CD1c-positive myeloid dendritic cell (primary cell): ENCODE data around the gene LASP1NB.

ENCODE experiments used
- DNase-seq: peaks from one replicate; pipeline ENCODE4 v3.0.0-alpha.2; 2016; ENCODE audit errors: extremely low spot score

LASP1NB gene

DNA sequence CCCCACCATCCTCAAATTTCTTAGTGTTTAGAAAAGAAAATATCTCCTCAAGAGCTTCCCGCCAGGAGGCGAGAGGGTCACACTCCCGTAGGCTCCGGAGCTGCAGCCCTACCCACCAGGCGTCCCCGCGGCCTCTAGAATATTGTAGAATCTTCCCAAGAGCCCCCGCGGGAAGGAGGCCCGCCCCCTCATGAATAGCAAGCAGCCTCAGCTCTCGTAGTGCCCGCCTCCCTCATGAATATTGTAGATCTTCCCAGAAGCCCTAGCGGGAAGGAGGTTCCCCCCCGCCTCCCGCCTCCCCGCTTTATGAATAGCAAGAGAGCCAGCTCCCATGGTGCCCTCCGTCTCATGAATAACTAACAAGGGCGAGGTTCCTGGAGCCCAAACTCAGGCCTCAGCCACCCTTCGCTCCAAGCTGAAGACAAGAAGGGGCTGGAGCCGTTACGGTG, 41.9 kb downstream of the LASP1NB start, which contains the start of gene FBXO47:
FBXO47 (minus strand) TSS at position 114 of the 449 bp plus-strand sequence. CDS start 4,378 bp downstream, outside the sequence.
- peak; percentile 91 for DNase-seq

DNA sequence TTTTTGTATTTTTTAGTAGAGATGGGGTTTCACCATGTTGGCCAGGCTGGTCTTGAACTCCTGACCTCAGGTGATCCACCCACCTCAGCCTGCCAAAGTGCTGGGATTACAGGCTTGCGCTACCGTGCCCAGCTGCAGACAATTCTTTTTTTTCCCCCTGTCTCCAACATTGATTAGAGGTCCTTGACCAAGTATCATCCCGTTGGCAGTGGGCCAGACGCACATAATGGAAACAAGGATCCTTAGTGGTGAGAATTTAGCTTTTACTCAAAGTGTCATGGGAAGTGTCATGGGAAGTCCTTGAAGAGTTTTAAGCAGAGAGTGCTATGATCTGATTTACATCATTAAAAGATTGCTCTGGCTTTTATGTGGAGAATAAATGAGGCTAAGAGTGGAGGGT, 43.9 kb downstream of the LASP1NB start:
- DNase-seq: no peak

DNA sequence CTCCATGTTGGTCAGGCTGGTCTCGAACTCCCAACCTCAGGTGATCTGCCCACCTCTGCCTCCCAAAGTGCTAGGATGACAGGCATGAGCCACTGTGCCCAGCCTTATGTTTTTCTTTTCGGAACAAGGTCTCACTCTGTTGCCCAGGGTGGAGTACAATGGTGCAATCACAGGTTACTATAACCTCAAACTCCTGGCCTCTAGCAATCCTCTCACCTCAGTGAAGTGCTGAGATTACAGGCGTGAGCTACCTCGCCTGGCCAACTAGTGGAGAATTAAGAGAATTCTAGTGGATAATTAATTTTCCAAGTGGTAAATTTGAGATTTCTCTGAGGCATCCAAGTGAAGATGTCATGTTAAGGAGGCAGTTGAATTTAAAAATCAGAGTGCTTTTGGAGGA, 44.7 kb downstream of the LASP1NB start:
- DNase-seq: no peak

DNA sequence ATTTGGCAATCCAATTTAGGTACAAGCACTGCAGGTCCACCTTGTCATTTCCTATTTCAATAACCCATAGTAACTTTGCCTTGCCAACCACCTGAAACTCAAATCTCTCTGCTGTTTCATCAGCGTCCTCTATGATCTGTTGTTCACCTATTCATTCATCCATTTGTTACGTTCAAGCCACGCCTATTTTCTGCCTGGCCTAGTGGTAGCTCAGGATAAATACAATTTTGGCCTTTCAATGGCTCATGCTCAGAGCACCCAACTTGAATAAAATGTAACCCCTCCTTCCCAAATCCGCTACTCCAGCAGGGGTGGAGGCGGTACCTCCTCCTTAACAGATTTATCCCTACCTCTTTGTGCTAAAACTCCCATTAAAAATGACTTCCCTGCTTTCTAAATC, 45.4 kb downstream of the LASP1NB start:
- no peak for DNase-seq

DNA sequence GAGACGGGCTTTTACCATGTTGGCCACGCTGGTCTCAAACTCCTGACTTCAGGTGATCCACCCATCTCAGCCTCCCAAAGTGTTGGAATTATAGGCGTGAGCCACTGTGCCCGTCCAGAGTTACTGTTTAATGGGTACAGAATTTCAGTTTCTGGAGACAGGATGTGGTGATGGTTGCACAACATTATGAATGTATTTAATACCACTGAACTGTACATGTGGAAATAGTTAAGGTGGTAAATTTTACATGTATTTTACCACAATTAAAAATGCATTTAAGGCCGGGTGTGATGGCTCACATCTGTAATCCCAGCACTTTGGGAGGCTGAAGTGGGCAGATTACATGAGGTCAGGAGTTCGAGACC, 50.8 kb downstream of the LASP1NB start:
- peak; percentile 21 for DNase-seq

DNA sequence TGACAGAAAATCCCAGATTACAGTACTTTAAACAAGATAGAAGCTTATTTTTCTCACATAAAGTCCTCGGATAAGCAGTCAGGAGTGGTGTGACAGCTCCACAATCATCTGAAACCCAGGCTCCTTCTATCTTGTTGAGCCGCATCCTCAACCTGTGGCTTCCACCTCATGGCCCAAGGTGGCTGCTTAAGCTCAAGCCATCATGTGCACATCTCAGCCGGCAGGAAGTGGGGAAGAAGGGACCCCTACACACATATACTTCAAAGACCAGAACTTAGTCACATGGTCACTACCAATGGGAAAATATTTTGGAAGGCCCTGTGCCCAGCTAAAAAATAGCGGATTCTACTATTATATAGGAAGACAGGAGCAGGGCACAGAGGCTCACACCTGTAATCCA, 52.8 kb downstream of the LASP1NB start:
- DNase-seq: no peak
